Osteoblast (primary cell): ENCODE results near the gene STAC3. TPM values are rescaled to one million over a fixed set of nuclear protein-coding genes. Genes with fewer than 3 reads are reported as not detected.

Source experiments
- DNase-seq: peaks from one replicate; pipeline ENCODE4 v3.0.0; 2011; ENCODE audit warnings: low spot score, mixed read lengths; ENCODE audit not compliant: insufficient read length; ENCODE audit errors: missing footprints
- H2AFZ ChIP-seq: 2 replicates; pipeline ENCODE4 v1.6.0; 2011; ENCODE audit warnings: mild to moderate bottlenecking, low read length
- H3K27ac ChIP-seq: 2 replicates; pipeline ENCODE4 v1.5.1; 2011; ENCODE audit warnings: mild to moderate bottlenecking, low read depth, low read length, moderate library complexity
- H3K27me3 ChIP-seq: 2 replicates; pipeline ENCODE4 v1.6.0; 2012; ENCODE audit warnings: mild to moderate bottlenecking, control low read depth, inconsistent platforms, low read length, moderate library complexity; ENCODE audit not compliant: insufficient read depth
- H3K36me3 ChIP-seq: 2 replicates; pipeline ENCODE4 v1.5.1; 2011; ENCODE audit warnings: mild to moderate bottlenecking, low read length, control low read depth, moderate library complexity; ENCODE audit not compliant: insufficient read depth
- H3K4me1 ChIP-seq: 2 replicates; pipeline ENCODE4 v1.5.1; 2011; ENCODE audit warnings: mild to moderate bottlenecking, low read length, control low read depth, moderate library complexity; ENCODE audit not compliant: insufficient read depth
- H3K4me2 ChIP-seq: 2 replicates; pipeline ENCODE4 v1.6.0; 2011; ENCODE audit warnings: mild to moderate bottlenecking, low read length; ENCODE audit not compliant: insufficient read depth
- H3K4me3 ChIP-seq: fragments of 200-600 bp; sonication (generic); 3 replicates; pipeline ENCODE4 v1.5.1; 2012; ENCODE audit warnings: mild to moderate bottlenecking, low read length, inconsistent platforms; ENCODE audit not compliant: insufficient read depth
- H3K79me2 ChIP-seq: 2 replicates; pipeline ENCODE4 v1.6.0; 2012; ENCODE audit warnings: mild to moderate bottlenecking, low read length, control low read depth, inconsistent platforms; ENCODE audit not compliant: insufficient read depth
- H3K9me3 ChIP-seq: 2 replicates; pipeline ENCODE4 v1.5.1; 2011; ENCODE audit warnings: low read depth, low read length, control low read depth
- H4K20me1 ChIP-seq: 2 replicates; pipeline ENCODE4 v1.6.0; 2012; ENCODE audit warnings: mild to moderate bottlenecking, low read length, control low read depth; ENCODE audit not compliant: insufficient read depth
- CTCF ChIP-seq: IDR thresholded peaks from 2 replicates; pipeline ENCODE4 v1.5.1; 2011; ENCODE audit warnings: mild to moderate bottlenecking, low read depth, low read length, moderate library complexity; ENCODE audit errors: extremely low read depth
- total RNA-seq: library from RNA; depleted of rRNA; stranded (reverse); fragments of >200 nt; gene quantifications from 2 replicates; pipeline ENCODE4 v1.2.3, GENCODE V29; 2012

STAC3 gene
- total RNA-seq, 1 donor = 0.36 TPM

- H3K9me3 ChIP-seq = no peaks in the 10 kb centered on the region
- H2AFZ ChIP-seq = peak overlapping the region; percentile 62
- H3K4me3 ChIP-seq = peak overlapping the region; percentile 79
- no peaks in the 10 kb centered on the region for H3K36me3 ChIP-seq
- H3K79me2 ChIP-seq = no peaks in the 10 kb centered on the region
- H3K27me3 ChIP-seq = peaks cover 40% of the 10 kb centered on the region
- TF ChIP-seq CTCF = no peak
- H4K20me1 ChIP-seq = peaks cover 9% of the 10 kb centered on the region
- no peak overlapping the region for H3K27ac ChIP-seq
- peak; percentile 93 for DNase-seq
- H3K4me1 ChIP-seq = peaks cover 34% of the 10 kb centered on the region
- H3K4me2 ChIP-seq = peak overlapping the region; percentile 93
Measured at GRCh38 chr12:57240066-57240921, 10.7 kb downstream of the STAC3 start.

- H3K27me3 ChIP-seq = peaks cover 40% of the 10 kb centered on the region
- H3K9me3 ChIP-seq = no peaks in the 10 kb centered on the region
- peaks cover 14% of the 10 kb centered on the region for H4K20me1 ChIP-seq
- H3K36me3 ChIP-seq = peaks cover 3% of the 10 kb centered on the region
- H3K27ac ChIP-seq = peak overlapping the region; percentile 23
- no peaks in the 10 kb centered on the region for H3K79me2 ChIP-seq
- TF ChIP-seq CTCF = no peak
- H2AFZ ChIP-seq = peak overlapping the region; percentile 62
- DNase-seq = no peak
- peak overlapping the region; percentile 93 for H3K4me2 ChIP-seq
- H3K4me3 ChIP-seq = peak overlapping the region; percentile 79
- peaks cover 35% of the 10 kb centered on the region for H3K4me1 ChIP-seq
Measured at GRCh38 chr12:57239587-57240065, 11.4 kb downstream of the STAC3 start.

- peak overlapping the region; percentile 23 for H3K27ac ChIP-seq
- H2AFZ ChIP-seq = peak overlapping the region; percentile 35
- no peaks in the 10 kb centered on the region for H3K79me2 ChIP-seq
- H3K4me1 ChIP-seq = peaks cover 41% of the 10 kb centered on the region
- peak overlapping the region; percentile 79 for H3K4me3 ChIP-seq
- H3K9me3 ChIP-seq = no peaks in the 10 kb centered on the region
- peak; percentile 99 for DNase-seq
- peaks cover 9% of the 10 kb centered on the region for H3K36me3 ChIP-seq
- H4K20me1 ChIP-seq = peaks cover 15% of the 10 kb centered on the region
- H3K27me3 ChIP-seq = peaks cover 40% of the 10 kb centered on the region
- peak; percentile 100 for TF ChIP-seq CTCF
- peak overlapping the region; percentile 93 for H3K4me2 ChIP-seq
Measured at GRCh38 chr12:57238854-57239554, 12.0 kb downstream of the STAC3 start.
